ENCODE measurements around the gene BMS1.

DNA sequence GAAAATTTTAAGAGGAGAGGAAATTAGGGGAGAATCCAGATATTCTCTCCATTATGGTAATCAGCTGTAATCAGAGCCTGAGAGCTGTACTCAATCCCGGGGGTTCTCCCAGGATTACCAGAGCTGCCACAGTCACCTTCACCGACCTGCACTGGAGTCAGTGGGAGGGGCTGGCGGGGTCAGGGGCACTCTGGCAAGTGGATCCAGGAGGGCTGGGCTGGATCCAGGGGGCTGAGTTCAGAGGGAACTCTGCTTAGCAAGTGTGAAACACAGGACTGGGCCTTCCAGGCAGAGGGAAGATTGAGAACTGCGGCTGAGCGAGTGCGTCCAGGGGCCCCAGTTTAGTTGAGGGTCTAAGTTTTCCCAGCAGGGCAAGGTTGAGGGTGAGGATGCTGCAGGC lies 89.2 kb downstream of the BMS1 start:
- TF ChIP-seq, protein P1, sequence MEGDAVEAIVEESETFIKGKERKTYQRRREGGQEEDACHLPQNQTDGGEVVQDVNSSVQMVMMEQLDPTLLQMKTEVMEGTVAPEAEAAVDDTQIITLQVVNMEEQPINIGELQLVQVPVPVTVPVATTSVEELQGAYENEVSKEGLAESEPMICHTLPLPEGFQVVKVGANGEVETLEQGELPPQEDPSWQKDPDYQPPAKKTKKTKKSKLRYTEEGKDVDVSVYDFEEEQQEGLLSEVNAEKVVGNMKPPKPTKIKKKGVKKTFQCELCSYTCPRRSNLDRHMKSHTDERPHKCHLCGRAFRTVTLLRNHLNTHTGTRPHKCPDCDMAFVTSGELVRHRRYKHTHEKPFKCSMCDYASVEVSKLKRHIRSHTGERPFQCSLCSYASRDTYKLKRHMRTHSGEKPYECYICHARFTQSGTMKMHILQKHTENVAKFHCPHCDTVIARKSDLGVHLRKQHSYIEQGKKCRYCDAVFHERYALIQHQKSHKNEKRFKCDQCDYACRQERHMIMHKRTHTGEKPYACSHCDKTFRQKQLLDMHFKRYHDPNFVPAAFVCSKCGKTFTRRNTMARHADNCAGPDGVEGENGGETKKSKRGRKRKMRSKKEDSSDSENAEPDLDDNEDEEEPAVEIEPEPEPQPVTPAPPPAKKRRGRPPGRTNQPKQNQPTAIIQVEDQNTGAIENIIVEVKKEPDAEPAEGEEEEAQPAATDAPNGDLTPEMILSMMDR (IDR thresholded peaks at IDR 0.05) = no peak
- TF ChIP-seq POLR2A (IDR thresholded peaks at IDR 0.05) = no peak
